ENCODE results near the gene EEFSEC.
"Not testable (repeated sequence)": the region's sequence is repeated elsewhere in the genome, so short reads cannot be mapped to it uniquely, and the experiment has no call there.

The EEFSEC gene

GRCh38 chr3:128154354-128154753, 1.1 kb downstream of the EEFSEC start:
- DNase-seq: not testable (repeated sequence)

- DNase-seq: no peak
Observed at GRCh38 chr3:128155616-128156360, 2.5 kb downstream of the EEFSEC start.

- DNase-seq: no peak
Observed at GRCh38 chr3:128160661-128161060, 7.4 kb downstream of the EEFSEC start.

- no peak for DNase-seq
Observed at GRCh38 chr3:128163432-128163831, 10.2 kb downstream of the EEFSEC start.

GRCh38 chr3:128166971-128167453, 13.7 kb downstream of the EEFSEC start:
- DNase-seq: no peak

- no peak for DNase-seq
Observed at GRCh38 chr3:128167646-128167972, 14.3 kb downstream of the EEFSEC start.

GRCh38 chr3:128167973-128168674, 14.8 kb downstream of the EEFSEC start:
- DNase-seq: no peak

- DNase-seq: no peak
Observed at GRCh38 chr3:128168836-128169235, 15.6 kb downstream of the EEFSEC start.

GRCh38 chr3:128170866-128171516, 17.7 kb downstream of the EEFSEC start:
- DNase-seq: no peak

- no peak for DNase-seq
Observed at GRCh38 chr3:128173200-128173599, 19.9 kb downstream of the EEFSEC start.

GRCh38 chr3:128173849-128174248, 20.6 kb downstream of the EEFSEC start:
- DNase-seq: no peak

- no peak for DNase-seq
Observed at GRCh38 chr3:128174675-128175590, 21.7 kb downstream of the EEFSEC start.

GRCh38 chr3:128175768-128176167, 22.5 kb downstream of the EEFSEC start:
- no peak for DNase-seq

- DNase-seq: no peak
Observed at GRCh38 chr3:128176276-128176833, 23.1 kb downstream of the EEFSEC start.

GRCh38 chr3:128177865-128178264, 24.6 kb downstream of the EEFSEC start:
- DNase-seq: no peak

GRCh38 chr3:128178782-128179483, 25.7 kb downstream of the EEFSEC start:
- DNase-seq: no peak

GRCh38 chr3:128179484-128179819, 26.2 kb downstream of the EEFSEC start:
- DNase-seq: no peak

- no peak for DNase-seq
Observed at GRCh38 chr3:128180436-128180835, 27.2 kb downstream of the EEFSEC start.

GRCh38 chr3:128180913-128181312, 27.6 kb downstream of the EEFSEC start:
- no peak for DNase-seq

GRCh38 chr3:128182656-128183055, 29.4 kb downstream of the EEFSEC start:
- no peak for DNase-seq

GRCh38 chr3:128185630-128186447, 32.6 kb downstream of the EEFSEC start:
- DNase-seq: no peak

Data from T-helper 1 cell (primary cell).